Peyer's patch (tissue), 4 donors: Measurements from ENCODE around the gene RANGAP1. TPM values are rescaled to one million over a fixed set of nuclear protein-coding genes. Genes with fewer than 3 reads are reported as not detected.
"Not testable (repeated sequence)": the region's sequence is repeated elsewhere in the genome, so short reads cannot be mapped to it uniquely, and the experiment has no call there.

Source experiments
- DNase-seq, 3 donors: peaks; one replicate each; pipeline ENCODE4 v3.0.0-alpha.2; 2017 to 2019
- H3K27ac ChIP-seq, 4 donors: fragments of 200-600 bp; sonication (generic); one replicate each; pipeline ENCODE4 v1.5.1; 2016 to 2019
- H3K27me3 ChIP-seq, 2 donors: fragments of 200-600 bp; sonication (generic); one replicate each; pipeline ENCODE4 v1.5.1; 2019
- H3K36me3 ChIP-seq, 3 donors: fragments of 200-600 bp; sonication (generic); one replicate each; pipeline ENCODE4 v1.5.1; 2016 to 2019
- H3K4me1 ChIP-seq, 4 donors: fragments of 200-600 bp; sonication (generic); one replicate each; pipeline ENCODE4 v1.5.1; 2016 to 2019
- H3K4me3 ChIP-seq, 4 donors: fragments of 200-600 bp; sonication (generic); 1 replicate in 3 of 4; 2 replicates in 1 of 4; pipeline ENCODE4 v1.5.1; 2016 to 2019; ENCODE audit warnings: mild to moderate bottlenecking in 1 of 4
- H3K9me3 ChIP-seq, 4 donors: fragments of 200-600 bp; sonication (generic); one replicate each; pipeline ENCODE4 v1.5.1; 2016 to 2019; ENCODE audit warnings: mild to moderate bottlenecking in 1 of 4
- CTCF ChIP-seq, 6 experiments: fragments of 450-650 bp in 4 of 6; fragments of 200-600 bp in 2 of 6; sonication (generic) in 1 of 6; IDR thresholded peaks; one replicate each; pipeline ENCODE4 v1.5.1; 2017 to 2019; ENCODE audit warnings: antibody characterized with exemption in 6 of 6, mild to moderate bottlenecking in 3 of 6, moderate library complexity in 1 of 6
- POLR2A ChIP-seq, 2 donors: fragments of 450-650 bp; IDR thresholded peaks; one replicate each; pipeline ENCODE4 v1.5.1; 2017; ENCODE audit warnings: antibody characterized with exemption in 2 of 2, mild to moderate bottlenecking in 2 of 2, moderate library complexity in 2 of 2
- total RNA-seq, 4 donors: library from RNA; depleted of rRNA; stranded (reverse); fragments of >200 nt; gene quantifications; one replicate each; pipeline ENCODE4 v1.1.0, GENCODE V29; 2016

RANGAP1 gene
- total RNA-seq, 4 donors from 2014 or later = 29.8 to 79.2 (median 35.8) TPM

- no peak for DNase-seq
- Histone ChIP-seq H3K4me1 (no peaks in the 10 kb centered on the region), H3K9me3 (no peaks in the 10 kb centered on the region), H3K27me3 (no peaks in the 10 kb centered on the region), H3K4me3 (no peak overlapping the region), H3K27ac (no peak overlapping the region), H3K36me3 (peaks cover 0 to 94% (median 0%) of the 10 kb centered on the region in 3 donors)
- TF ChIP-seq CTCF (IDR thresholded peaks at IDR 0.05) (no peak), POLR2A (IDR thresholded peaks at IDR 0.05) (no peak)
These were observed 23.7 kb downstream of the RANGAP1 start for GRCh38 chr22:41262250-41262765.

- H3K27me3 ChIP-seq = no peaks in the 10 kb centered on the region
- H3K4me1 ChIP-seq = no peaks in the 10 kb centered on the region
- no peak for DNase-seq
- TF ChIP-seq POLR2A (IDR thresholded peaks at IDR 0.05) = no peak
- no peak for TF ChIP-seq CTCF (IDR thresholded peaks at IDR 0.05)
- peaks cover 0 to 94% (median 0%) of the 10 kb centered on the region in 3 donors for H3K36me3 ChIP-seq
- no peak overlapping the region for H3K27ac ChIP-seq
- no peak overlapping the region for H3K4me3 ChIP-seq
- H3K9me3 ChIP-seq = no peaks in the 10 kb centered on the region
These were observed 24.3 kb downstream of the RANGAP1 start for GRCh38 chr22:41261541-41262249.

- Histone ChIP-seq H3K4me3 (no peak overlapping the region), H3K4me1 (no peaks in the 10 kb centered on the region), H3K36me3 (peaks cover 0 to 96% (median 0%) of the 10 kb centered on the region in 3 donors), H3K27me3 (no peaks in the 10 kb centered on the region), H3K27ac (no peak overlapping the region), H3K9me3 (no peaks in the 10 kb centered on the region)
- DNase-seq = no peak
- TF ChIP-seq CTCF (IDR thresholded peaks at IDR 0.05) (no peak), POLR2A (IDR thresholded peaks at IDR 0.05) (no peak)
These were observed 25.1 kb downstream of the RANGAP1 start for GRCh38 chr22:41260871-41261270.

GRCh38 chr22:41259756-41260155 lies 26.2 kb downstream of the RANGAP1 start:
- peaks cover 0 to 97% (median 0%) of the 10 kb centered on the region in 3 donors for H3K36me3 ChIP-seq
- H3K9me3 ChIP-seq, H3K4me3 ChIP-seq, DNase-seq, H3K27ac ChIP-seq, H3K4me1 ChIP-seq, H3K27me3 ChIP-seq: not testable (repeated sequence)

- no peaks in the 10 kb centered on the region for H3K27me3 ChIP-seq
- H3K4me3 ChIP-seq = no peak overlapping the region
- no peaks in the 10 kb centered on the region for H3K9me3 ChIP-seq
- no peaks in the 10 kb centered on the region for H3K4me1 ChIP-seq
- no peak for TF ChIP-seq POLR2A (IDR thresholded peaks at IDR 0.05)
- no peak for TF ChIP-seq CTCF (IDR thresholded peaks at IDR 0.05)
- DNase-seq = no peak
- peaks cover 0 to 97% (median 0%) of the 10 kb centered on the region in 3 donors for H3K36me3 ChIP-seq
- no peak overlapping the region for H3K27ac ChIP-seq
These were observed 28.3 kb downstream of the RANGAP1 start for GRCh38 chr22:41257696-41258095.
